Rectal smooth muscle tissue (tissue), 1 donor: ENCODE measurements around the gene GDF11.

ENCODE experiments used
- H3K27ac ChIP-seq: one replicate; pipeline ENCODE4 v1.7.0; 2013; ENCODE audit warnings: low read depth, low read length, inconsistent platforms
- H3K27me3 ChIP-seq: one replicate; pipeline ENCODE4 v1.7.0; 2013; ENCODE audit warnings: low read length; ENCODE audit not compliant: control insufficient read depth, insufficient read depth
- H3K36me3 ChIP-seq: one replicate; pipeline ENCODE4 v1.7.0; 2013; ENCODE audit warnings: low read length; ENCODE audit not compliant: control insufficient read depth, insufficient read depth
- H3K4me1 ChIP-seq: one replicate; pipeline ENCODE4 v1.7.0; 2013; ENCODE audit warnings: low read length; ENCODE audit not compliant: control insufficient read depth, insufficient read depth
- H3K4me3 ChIP-seq: one replicate; pipeline ENCODE4 v1.7.0; 2013; ENCODE audit warnings: low read length
- H3K9ac ChIP-seq: one replicate; pipeline ENCODE4 v1.7.0; 2013; ENCODE audit warnings: low read length

GDF11 gene

GRCh38 chr12:55711786-55712553 is 31.0 kb upstream of the GDF11 start:
- Histone ChIP-seq H3K27me3 (no peaks in the 10 kb centered on the region), H3K9ac (no peak overlapping the region), H3K4me3 (no peak overlapping the region), H3K4me1 (peaks cover 36% of the 10 kb centered on the region), H3K36me3 (no peaks in the 10 kb centered on the region), H3K27ac (peak overlapping the region; percentile 76)

- Histone ChIP-seq H3K4me3 (no peak overlapping the region), H3K9ac (no peak overlapping the region), H3K27ac (peak overlapping the region; percentile 76), H3K36me3 (no peaks in the 10 kb centered on the region), H3K27me3 (no peaks in the 10 kb centered on the region), H3K4me1 (peaks cover 45% of the 10 kb centered on the region)
These were observed 30.1 kb upstream of the GDF11 start for GRCh38 chr12:55712700-55713415.

GRCh38 chr12:55713721-55714120 is 29.2 kb upstream of the GDF11 start:
- Histone ChIP-seq H3K4me1 (peaks cover 47% of the 10 kb centered on the region), H3K36me3 (no peaks in the 10 kb centered on the region), H3K27me3 (no peaks in the 10 kb centered on the region), H3K27ac (peak overlapping the region; percentile 76), H3K4me3 (no peak overlapping the region), H3K9ac (no peak overlapping the region)

- peak overlapping the region; percentile 96 for H3K27ac ChIP-seq
- H3K27me3 ChIP-seq = no peaks in the 10 kb centered on the region
- no peaks in the 10 kb centered on the region for H3K36me3 ChIP-seq
- peak overlapping the region; percentile 91 for H3K4me3 ChIP-seq
- peaks cover 60% of the 10 kb centered on the region for H3K4me1 ChIP-seq
- peak overlapping the region; percentile 37 for H3K9ac ChIP-seq
These were observed 27.7 kb upstream of the GDF11 start for GRCh38 chr12:55715169-55715764.

- Histone ChIP-seq H3K4me1 (peaks cover 66% of the 10 kb centered on the region), H3K9ac (peak within 1 kb of the TSS; percentile 75)
These were observed 26.9 kb upstream of the GDF11 start, which contains the start of gene BLOC1S1 for GRCh38 chr12:55715833-55716581. Gene BLOC1S1 (plus strand): TSS chr12:55716046. CDS start chr12:55716052, 6 bp downstream.

GRCh38 chr12:55716582-55716957 is 26.4 kb upstream of the GDF11 start:
- H3K27ac ChIP-seq = peak overlapping the region; percentile 96
- peaks cover 72% of the 10 kb centered on the region for H3K4me1 ChIP-seq
- no peaks in the 10 kb centered on the region for H3K36me3 ChIP-seq
- H3K4me3 ChIP-seq = peak overlapping the region; percentile 91
- peak overlapping the region; percentile 55 for H3K9ac ChIP-seq
- no peaks in the 10 kb centered on the region for H3K27me3 ChIP-seq

More at GRCh38 chr12:55715833-55716581, 26.9 kb upstream of the GDF11 start, which contains the start of gene BLOC1S1:
- H3K36me3 ChIP-seq = no peaks in the 10 kb centered on the region
- H3K27ac ChIP-seq = peak within 1 kb of the TSS; percentile 96
- no peaks in the 10 kb centered on the region for H3K27me3 ChIP-seq
- peak within 1 kb of the TSS; percentile 91 for H3K4me3 ChIP-seq

- Histone ChIP-seq H3K27me3 (no peaks in the 10 kb centered on the region), H3K4me1 (peaks cover 65% of the 10 kb centered on the region), H3K27ac (peak overlapping the region; percentile 96), H3K4me3 (peak overlapping the region; percentile 91), H3K36me3 (no peaks in the 10 kb centered on the region), H3K9ac (peak overlapping the region; percentile 1)
These were observed 25.6 kb upstream of the GDF11 start for GRCh38 chr12:55717011-55718007.

- H3K27me3 ChIP-seq = no peaks in the 10 kb centered on the region
- H3K27ac ChIP-seq = peak overlapping the region; percentile 96
- H3K4me1 ChIP-seq = peaks cover 58% of the 10 kb centered on the region
- no peak overlapping the region for H3K9ac ChIP-seq
- H3K4me3 ChIP-seq = peak overlapping the region; percentile 91
- no peaks in the 10 kb centered on the region for H3K36me3 ChIP-seq
These were observed 24.9 kb upstream of the GDF11 start for GRCh38 chr12:55718015-55718414.

- peak overlapping the region; percentile 34 for H3K4me3 ChIP-seq
- H3K9ac ChIP-seq = no peak overlapping the region
- peak overlapping the region; percentile 96 for H3K27ac ChIP-seq
- H3K27me3 ChIP-seq = no peaks in the 10 kb centered on the region
- H3K4me1 ChIP-seq = peaks cover 57% of the 10 kb centered on the region
- H3K36me3 ChIP-seq = no peaks in the 10 kb centered on the region
These were observed 24.2 kb upstream of the GDF11 start for GRCh38 chr12:55718624-55719275.

- Histone ChIP-seq H3K9ac (peak overlapping the region; percentile 10), H3K36me3 (peaks cover 6% of the 10 kb centered on the region), H3K4me1 (peaks cover 62% of the 10 kb centered on the region), H3K27me3 (no peaks in the 10 kb centered on the region), H3K27ac (peak overlapping the region; percentile 96), H3K4me3 (peak overlapping the region; percentile 34)
These were observed 23.6 kb upstream of the GDF11 start for GRCh38 chr12:55719371-55719770.
